Lower lobe of right lung (tissue), 2 donors: ENCODE measurements around the gene RESF1. TPM values are rescaled to one million over a fixed set of nuclear protein-coding genes. Genes with fewer than 3 reads are reported as not detected.

Experiments used
- ATAC-seq, 2 donors: fragments of 200-7000 bp; cut with Tn5 transposase; one replicate each; pipeline ENCODE4 v1.9.1; 2020 to 2022; ENCODE audit warnings: mild to moderate bottlenecking in 2 of 2, moderate library complexity in 2 of 2
- DNase-seq: peaks from one replicate; pipeline ENCODE4 v3.0.0-alpha.2; 2020
- H3K27ac ChIP-seq: fragments of 200-600 bp; one replicate; pipeline ENCODE4 v1.8.0; 2022
- H3K27me3 ChIP-seq: fragments of 200-600 bp; one replicate; pipeline ENCODE4 v1.8.0; 2022; ENCODE audit warnings: low read depth
- H3K36me3 ChIP-seq: fragments of 200-600 bp; one replicate; pipeline ENCODE4 v1.8.0; 2022; ENCODE audit warnings: mild to moderate bottlenecking
- H3K4me1 ChIP-seq: fragments of 200-600 bp; one replicate; pipeline ENCODE4 v1.8.0; 2022
- H3K4me3 ChIP-seq: fragments of 200-600 bp; one replicate; pipeline ENCODE4 v1.8.0; 2022; ENCODE audit warnings: mild to moderate bottlenecking
- H3K9me3 ChIP-seq: fragments of 200-600 bp; one replicate; pipeline ENCODE4 v1.8.0; 2022
- CTCF ChIP-seq: fragments of 200-600 bp; IDR thresholded peaks from one replicate; pipeline ENCODE4 v1.8.0; 2022; ENCODE audit warnings: antibody characterized with exemption, mild to moderate bottlenecking
- intact Hi-C: fragments of 100-400 bp; cut with DNase I; formaldehyde crosslinking; loops from one replicate; pipeline ENCODE4 v1.11.0; 2022
- long read RNA-seq: library from polyadenylated mRNA; unstranded; transcript quantifications from one replicate; pipeline ENCODE4 v2.0.0, GENCODE V29; 2021
- total RNA-seq: library from RNA; stranded (reverse); fragmentation: NEBNext Ultra II Directional; extraction: Animal tissue kit (Norgen Biotek cat#: 25700); gene quantifications from one replicate; pipeline ENCODE4 v1.2.1, GENCODE V29; 2021
- donor health status: DM: no; HTN: yes; CAD: no; lungs with severe emphysema.

RESF1 gene
- 77.2 TPM for total RNA-seq
- long read RNA-seq, full-length matches to known transcripts = 7 of 29 reads
- long read RNA-seq, partial matches to known transcripts = 10 of 29 reads
- long read RNA-seq, other reads (novel, unspliced or antisense) = 12 of 29 reads

DNA sequence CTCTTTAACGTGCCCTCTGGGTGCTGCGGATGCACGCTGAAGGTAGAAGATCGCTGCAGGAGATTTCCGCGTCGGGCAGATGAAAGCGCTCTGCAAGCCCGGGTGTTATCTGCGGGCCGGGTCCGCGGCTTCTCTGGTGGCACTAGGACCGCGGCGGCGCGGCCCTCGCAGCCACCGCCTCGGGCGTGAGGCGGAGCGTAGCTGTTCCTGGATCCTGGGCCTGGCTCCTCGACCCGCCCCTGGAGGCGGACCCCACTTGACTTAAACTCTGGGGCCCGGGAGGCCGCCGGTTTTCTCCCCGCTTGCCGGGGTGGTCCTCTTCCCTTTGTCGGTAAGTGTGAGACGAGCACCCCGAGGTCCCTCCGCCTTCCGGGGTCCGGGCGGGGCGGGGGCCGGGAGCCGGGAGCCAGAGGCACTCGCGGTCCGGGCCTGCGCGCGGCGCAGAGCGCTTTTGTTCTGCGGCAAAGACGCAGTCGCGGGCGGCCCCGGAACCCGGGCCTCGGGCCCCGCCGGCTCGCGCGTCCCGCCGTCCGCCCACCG lies at the start of gene RESF1:
Gene RESF1 (plus strand): TSS at position 255 of the 540 bp plus-strand sequence. CDS start 21,541 bp downstream, outside the sequence.
- peak; percentile 98 to 99 for ATAC-seq
- intact Hi-C loops = no loop called here
- peak within 1 kb of the TSS; percentile 74 for H3K4me3 ChIP-seq
- DNase-seq = peak; percentile 94
- no peaks in the 10 kb centered on the region for H3K9me3 ChIP-seq
- H3K27me3 ChIP-seq = no peaks in the 10 kb centered on the region
- peaks cover 40% of the 10 kb centered on the region for H3K4me1 ChIP-seq
- peak within 1 kb of the TSS; percentile 88 for H3K27ac ChIP-seq
- TF ChIP-seq CTCF = no peak
- H3K36me3 ChIP-seq = peaks cover 29% of the 10 kb centered on the region

GRCh38 chr12:31914927-31915326 lies 44.3 kb upstream of the RESF1 start:
- TF ChIP-seq CTCF = no peak
- Histone ChIP-seq H3K4me3 (no peak overlapping the region), H3K4me1 (no peaks in the 10 kb centered on the region), H3K27ac (no peak overlapping the region), H3K9me3 (peaks cover 18% of the 10 kb centered on the region), H3K36me3 (no peaks in the 10 kb centered on the region), H3K27me3 (no peaks in the 10 kb centered on the region)
- intact Hi-C loops = no loop called here
- DNase-seq (no peak), ATAC-seq (no peak)

GRCh38 chr12:31915446-31915845 lies 43.8 kb upstream of the RESF1 start:
- intact Hi-C loops = no loop called here
- H3K27me3 ChIP-seq = no peaks in the 10 kb centered on the region
- ATAC-seq (no peak), DNase-seq (no peak)
- H3K9me3 ChIP-seq = peaks cover 18% of the 10 kb centered on the region
- no peak overlapping the region for H3K4me3 ChIP-seq
- no peaks in the 10 kb centered on the region for H3K4me1 ChIP-seq
- TF ChIP-seq CTCF = no peak
- no peak overlapping the region for H3K27ac ChIP-seq
- H3K36me3 ChIP-seq = no peaks in the 10 kb centered on the region

DNA sequence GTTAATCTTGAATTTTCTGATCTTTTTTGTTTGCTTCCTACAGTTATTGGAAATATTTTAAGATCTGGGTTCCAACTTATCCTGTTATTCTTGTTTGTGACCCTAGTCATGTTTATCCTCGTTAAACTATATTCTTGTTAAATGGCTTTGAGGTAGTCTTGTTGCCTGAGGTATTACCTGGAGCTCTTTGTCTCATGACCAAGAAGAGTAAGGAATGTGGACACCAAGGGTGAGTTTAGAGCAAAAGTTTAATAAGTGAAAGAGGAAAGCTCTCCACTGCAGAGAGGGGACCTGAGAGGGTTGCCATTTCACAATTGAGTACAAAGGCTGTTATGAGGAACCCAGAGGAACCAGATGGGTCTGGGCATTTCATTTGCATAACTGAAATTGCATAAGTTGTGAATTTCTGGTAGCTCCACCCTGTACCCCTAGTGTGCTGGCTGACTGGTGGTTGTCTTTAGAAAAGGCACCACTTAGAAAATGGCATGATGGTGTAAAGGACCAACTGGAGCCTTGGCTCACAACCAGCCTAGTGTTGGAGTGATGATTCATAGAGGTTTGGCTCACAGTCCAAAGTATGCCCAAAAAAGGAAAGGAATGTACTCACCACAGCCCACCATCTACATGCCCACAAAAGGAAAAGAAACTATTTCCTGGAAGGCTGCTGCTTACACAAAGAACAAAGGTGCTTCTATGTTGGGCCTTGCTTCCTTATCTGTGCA lies 36.7 kb upstream of the RESF1 start:
- no peak overlapping the region for H3K27ac ChIP-seq
- ATAC-seq = no peak
- H3K4me3 ChIP-seq = no peak overlapping the region
- no peaks in the 10 kb centered on the region for H3K36me3 ChIP-seq
- intact Hi-C loops = no loop called here
- H3K27me3 ChIP-seq = no peaks in the 10 kb centered on the region
- TF ChIP-seq CTCF = no peak
- no peak for DNase-seq
- H3K9me3 ChIP-seq = peaks cover 29% of the 10 kb centered on the region
- H3K4me1 ChIP-seq = no peaks in the 10 kb centered on the region

- Histone ChIP-seq H3K36me3 (no peaks in the 10 kb centered on the region), H3K27ac (no peak overlapping the region), H3K4me1 (no peaks in the 10 kb centered on the region), H3K27me3 (no peaks in the 10 kb centered on the region), H3K9me3 (peaks cover 29% of the 10 kb centered on the region), H3K4me3 (no peak overlapping the region)
- DNase-seq (no peak), ATAC-seq (no peak)
- intact Hi-C loops = no loop called here
- TF ChIP-seq CTCF = no peak
Measured at GRCh38 chr12:31923063-31923412, 36.2 kb upstream of the RESF1 start.
